ENCODE data around the gene CTDP1.

CTDP1 gene

DNA sequence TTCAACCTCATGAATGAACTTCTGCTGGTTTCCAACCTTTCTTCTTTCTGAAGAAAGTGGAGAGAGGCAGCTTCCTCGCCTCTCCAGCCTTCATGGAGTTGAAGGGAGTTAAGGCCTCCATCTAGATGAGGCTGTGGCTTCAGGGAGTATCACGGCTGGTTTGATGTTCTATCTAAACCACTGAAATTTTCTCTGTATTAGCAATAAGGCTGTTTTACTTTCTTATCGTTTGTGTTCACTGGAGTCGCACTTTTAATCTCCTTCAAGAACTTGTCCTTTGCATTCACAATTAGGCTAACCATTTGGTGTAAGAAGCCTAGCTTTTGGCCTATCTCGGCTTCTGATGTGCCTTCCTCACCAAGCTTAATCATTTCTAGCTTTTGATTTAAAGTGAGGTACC is 19.9 kb upstream of the CTDP1 start:
- in situ Hi-C loops (cut with HindIII; ENCODE audit: low sequenced_read_pairs): no loop called here
- no peak overlapping the region for H3K4me3 ChIP-seq (ENCODE audit: low read depth, low read length)
- TF ChIP-seq, protein P1, sequence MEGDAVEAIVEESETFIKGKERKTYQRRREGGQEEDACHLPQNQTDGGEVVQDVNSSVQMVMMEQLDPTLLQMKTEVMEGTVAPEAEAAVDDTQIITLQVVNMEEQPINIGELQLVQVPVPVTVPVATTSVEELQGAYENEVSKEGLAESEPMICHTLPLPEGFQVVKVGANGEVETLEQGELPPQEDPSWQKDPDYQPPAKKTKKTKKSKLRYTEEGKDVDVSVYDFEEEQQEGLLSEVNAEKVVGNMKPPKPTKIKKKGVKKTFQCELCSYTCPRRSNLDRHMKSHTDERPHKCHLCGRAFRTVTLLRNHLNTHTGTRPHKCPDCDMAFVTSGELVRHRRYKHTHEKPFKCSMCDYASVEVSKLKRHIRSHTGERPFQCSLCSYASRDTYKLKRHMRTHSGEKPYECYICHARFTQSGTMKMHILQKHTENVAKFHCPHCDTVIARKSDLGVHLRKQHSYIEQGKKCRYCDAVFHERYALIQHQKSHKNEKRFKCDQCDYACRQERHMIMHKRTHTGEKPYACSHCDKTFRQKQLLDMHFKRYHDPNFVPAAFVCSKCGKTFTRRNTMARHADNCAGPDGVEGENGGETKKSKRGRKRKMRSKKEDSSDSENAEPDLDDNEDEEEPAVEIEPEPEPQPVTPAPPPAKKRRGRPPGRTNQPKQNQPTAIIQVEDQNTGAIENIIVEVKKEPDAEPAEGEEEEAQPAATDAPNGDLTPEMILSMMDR (IDR thresholded peaks at IDR 0.05; ENCODE audit: low read depth, low read length): no peak
- no peak for DNase-seq (ENCODE audit: low read depth, low spot score)

DNA sequence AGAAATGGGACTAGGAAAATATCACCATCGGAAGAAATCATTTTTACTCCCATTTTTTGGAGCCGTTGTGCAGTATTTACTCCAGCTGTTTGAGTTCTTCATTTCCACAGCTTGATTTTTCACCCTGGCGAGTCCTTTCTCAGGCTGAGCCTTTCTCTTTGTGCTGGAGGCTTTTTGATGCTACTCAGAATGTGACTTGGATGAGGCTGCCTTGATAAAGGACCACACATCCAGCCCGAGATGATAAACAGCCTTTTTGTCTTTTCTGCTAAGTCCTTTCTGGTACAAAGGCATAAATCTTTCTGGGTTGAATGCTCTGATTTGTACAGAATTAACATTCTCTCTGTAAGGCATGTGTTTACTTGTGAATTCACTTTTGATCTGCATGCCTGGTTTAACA is 17.6 kb upstream of the CTDP1 start:
- TF ChIP-seq, protein P1 (IDR thresholded peaks at IDR 0.05; ENCODE audit: low read depth, low read length): no peak
- in situ Hi-C loops (cut with HindIII; ENCODE audit: low sequenced_read_pairs): no loop called here
- DNase-seq (ENCODE audit: low read depth, low spot score): no peak

DNA sequence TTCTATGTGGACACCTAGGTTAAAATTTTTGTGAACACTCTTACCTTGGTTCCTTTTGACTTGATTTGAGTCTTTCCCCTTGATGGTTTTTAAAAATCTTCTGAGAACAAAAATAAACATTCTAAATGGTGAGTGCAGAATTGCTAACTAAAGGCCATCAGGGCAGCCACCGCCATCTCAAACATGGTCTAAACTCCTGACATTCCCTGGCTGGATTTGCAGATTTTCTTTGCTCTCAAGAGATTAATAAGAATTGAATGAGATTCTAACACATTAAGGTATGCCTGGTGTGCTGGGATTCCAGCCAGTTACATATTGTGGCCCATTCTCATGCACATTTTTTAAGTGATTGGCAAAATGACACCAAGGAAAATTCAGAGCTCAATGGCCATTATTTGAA is 17.2 kb upstream of the CTDP1 start:
- DNase-seq (ENCODE audit: low read depth, low spot score): no peak
- TF ChIP-seq, protein P1 (IDR thresholded peaks at IDR 0.05; ENCODE audit: low read depth, low read length): no peak
- H3K4me3 ChIP-seq (ENCODE audit: low read depth, low read length): no peak overlapping the region
- in situ Hi-C loops (cut with HindIII; ENCODE audit: low sequenced_read_pairs): no loop called here

More for the DNA sequence above, 17.6 kb upstream of the CTDP1 start:
- no peak overlapping the region for H3K4me3 ChIP-seq (ENCODE audit: low read depth, low read length)

DNA sequence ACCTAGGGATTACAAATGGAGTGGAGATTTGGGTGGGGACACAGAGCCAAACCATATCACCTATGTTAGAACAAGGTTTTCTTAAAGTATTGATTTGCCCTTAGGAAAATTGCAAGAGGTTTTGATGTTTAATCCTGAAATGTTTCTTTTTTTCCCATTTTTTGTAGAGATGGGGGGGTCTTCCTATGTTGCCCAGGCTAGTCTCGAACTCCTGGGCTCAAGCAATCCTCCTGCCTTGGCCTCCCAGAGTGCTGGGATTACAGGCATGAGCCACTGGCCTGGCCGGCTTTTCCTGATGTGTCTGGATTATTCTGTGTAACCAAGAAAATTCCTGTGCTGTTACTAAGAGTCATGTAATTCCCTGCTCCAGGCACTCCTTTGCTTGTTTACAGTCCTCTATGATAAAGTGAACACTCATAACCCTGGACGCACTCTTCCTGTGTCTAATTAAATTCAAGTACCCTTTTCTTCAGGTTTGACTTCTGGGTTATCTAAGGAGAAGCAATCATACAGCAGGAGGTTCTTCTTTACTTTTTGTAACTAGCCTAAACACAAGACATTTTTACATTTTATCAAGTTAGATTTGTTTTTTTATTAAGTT is 15.0 kb upstream of the CTDP1 start:
- TF ChIP-seq, protein P1 (IDR thresholded peaks at IDR 0.05; ENCODE audit: low read depth, low read length): no peak
- no peak overlapping the region for H3K4me3 ChIP-seq (ENCODE audit: low read depth, low read length)
- peak; percentile 17 for DNase-seq (ENCODE audit: low read depth, low spot score)
- in situ Hi-C loops (cut with HindIII; ENCODE audit: low sequenced_read_pairs): no loop called here

DNA sequence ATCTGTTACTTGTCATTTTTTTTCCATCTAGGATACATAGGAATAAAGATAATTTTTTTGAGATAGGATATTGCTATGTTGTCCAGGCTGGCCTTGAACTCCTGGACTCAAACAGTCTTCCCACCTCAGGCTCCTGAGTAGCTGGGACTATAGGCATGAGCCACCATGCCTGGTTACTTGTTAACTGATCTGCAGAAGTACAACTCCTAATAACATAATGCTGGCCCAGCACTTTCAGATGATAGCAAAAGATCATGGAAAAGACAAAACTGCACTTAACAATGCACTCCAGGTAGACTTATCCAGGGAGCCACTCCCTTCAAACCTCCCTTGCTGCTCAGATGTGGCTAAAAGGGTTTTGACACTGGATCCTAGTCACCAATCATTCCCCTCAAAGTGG is 11.4 kb upstream of the CTDP1 start:
- TF ChIP-seq, protein P1 (IDR thresholded peaks at IDR 0.05; ENCODE audit: low read depth, low read length): no peak
- no peak overlapping the region for H3K4me3 ChIP-seq (ENCODE audit: low read depth, low read length)
- in situ Hi-C loops (cut with HindIII; ENCODE audit: low sequenced_read_pairs): no loop called here
- DNase-seq (ENCODE audit: low read depth, low spot score): no peak

DNA sequence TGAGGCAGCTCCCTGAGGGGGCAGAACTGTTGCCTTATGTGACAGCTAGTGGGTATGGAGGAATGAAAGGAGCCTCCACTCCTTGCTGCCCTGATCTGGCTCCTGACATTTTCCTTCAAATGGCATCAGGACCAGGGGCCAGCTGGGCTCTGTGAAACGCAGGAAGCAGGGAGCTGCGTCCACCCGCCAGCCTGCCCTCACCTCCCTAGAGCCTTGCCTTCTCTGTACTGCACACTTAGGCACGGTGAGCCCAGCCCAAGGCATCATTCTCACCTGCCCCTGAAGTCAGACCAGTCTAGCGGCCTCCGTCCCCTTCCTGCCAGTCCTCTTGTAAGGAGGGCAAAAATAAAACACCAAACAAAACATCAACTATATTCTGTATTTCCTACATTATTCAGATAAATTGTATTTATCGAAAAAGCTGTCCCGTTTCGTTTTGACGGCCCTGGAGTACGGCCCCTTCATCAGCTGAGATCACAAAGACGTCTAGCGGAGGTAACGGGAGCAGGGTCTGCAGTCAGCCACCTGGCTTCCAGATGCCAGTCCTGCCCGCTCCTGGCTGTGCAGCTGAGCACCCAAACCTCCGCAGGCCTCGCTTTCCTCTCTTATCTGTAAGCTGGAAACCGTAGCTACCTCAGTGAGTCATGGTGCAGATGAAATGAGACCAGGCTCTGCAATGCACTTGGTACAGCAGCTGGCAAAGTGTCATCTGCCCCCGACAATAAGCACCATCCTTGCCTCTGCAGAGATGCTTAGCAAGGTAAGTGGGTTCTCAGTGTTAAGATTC is 6.9 kb upstream of the CTDP1 start:
- in situ Hi-C loops (cut with HindIII; ENCODE audit: low sequenced_read_pairs): no loop called here
- TF ChIP-seq, protein P1 (IDR thresholded peaks at IDR 0.05; ENCODE audit: low read depth, low read length): no peak
- no peak for DNase-seq (ENCODE audit: low read depth, low spot score)
- H3K4me3 ChIP-seq (ENCODE audit: low read depth, low read length): no peak overlapping the region

All from astrocyte of the spinal cord (primary cell).